GM18507 (cell line): Measurements from ENCODE around the gene ERCC2.
A peak's percentile ranks its signal among the peaks of the same experiment; 100 is the strongest.

Experiments
- DNase-seq: peaks from one replicate; pipeline ENCODE4 v3.0.0; 2011; ENCODE audit warnings: low read depth; ENCODE audit not compliant: insufficient read length; ENCODE audit errors: extremely low spot score
- FAIRE-seq: peaks from 2 replicates; lab custom pipeline; 2011; peaks lifted over from hg19 to GRCh38; lab: Jason Lieb, UNC

ERCC2 gene

DNA sequence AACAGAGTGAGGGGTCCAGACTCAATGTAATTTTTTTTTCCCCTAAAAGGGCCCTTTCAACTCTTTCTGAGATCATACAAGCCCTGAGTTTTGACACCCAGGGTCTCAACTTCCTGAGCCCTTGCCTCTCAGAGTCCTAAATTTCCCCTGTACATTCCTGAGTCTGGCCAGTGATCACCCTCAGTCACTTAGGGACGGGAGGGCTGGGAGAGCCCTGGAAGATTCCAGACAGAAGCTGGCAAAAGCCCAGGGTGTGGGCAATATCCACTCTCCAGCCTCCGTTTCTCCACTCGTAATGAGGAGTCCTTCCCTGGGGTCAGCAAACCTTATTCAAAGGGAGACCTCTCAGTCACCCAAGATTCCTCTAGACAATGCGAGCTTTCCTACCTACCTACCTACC lies 32.9 kb upstream of the ERCC2 start:
- no peak for FAIRE-seq

DNA sequence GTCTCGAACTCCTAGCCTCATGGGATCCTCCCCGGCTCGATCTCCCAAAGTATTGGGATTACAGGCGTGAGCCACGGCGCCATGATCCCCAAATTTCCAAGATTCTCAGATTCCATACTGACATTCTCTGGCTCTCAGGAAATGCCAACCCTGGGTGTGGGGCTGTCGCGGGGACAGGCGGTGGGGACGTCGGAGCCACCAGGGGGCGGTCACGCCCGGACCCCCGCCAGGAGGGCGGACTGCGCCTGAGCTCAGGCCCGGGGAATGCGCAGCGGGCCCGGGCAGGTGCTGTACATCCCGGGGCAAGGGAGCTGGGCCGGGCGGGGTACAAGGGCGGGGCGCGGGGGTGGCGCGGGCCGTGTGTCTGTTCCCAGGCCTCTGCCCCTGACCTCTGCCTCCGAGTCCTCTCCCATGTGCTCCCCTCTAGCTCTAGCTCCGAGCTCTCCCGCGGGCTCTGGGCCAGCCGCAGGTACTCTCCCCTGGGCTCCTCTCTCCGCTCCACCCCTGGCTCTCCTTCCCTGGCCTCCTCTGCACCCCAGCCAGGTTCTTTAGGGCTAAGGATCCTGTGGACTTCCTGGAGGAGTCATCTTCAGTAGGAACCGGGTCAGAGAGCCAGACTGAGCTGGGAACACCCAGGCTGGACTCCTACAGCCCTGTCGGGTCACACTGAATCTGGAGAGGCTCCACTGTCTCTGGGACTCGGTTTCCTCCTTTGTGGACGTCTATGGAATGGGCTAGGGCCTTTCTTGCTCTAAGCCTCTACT lies 32.1 kb upstream of the ERCC2 start:
- FAIRE-seq (no peak), DNase-seq (no peak)

More for the DNA sequence above, 32.9 kb upstream of the ERCC2 start:
- no peak for DNase-seq

DNA sequence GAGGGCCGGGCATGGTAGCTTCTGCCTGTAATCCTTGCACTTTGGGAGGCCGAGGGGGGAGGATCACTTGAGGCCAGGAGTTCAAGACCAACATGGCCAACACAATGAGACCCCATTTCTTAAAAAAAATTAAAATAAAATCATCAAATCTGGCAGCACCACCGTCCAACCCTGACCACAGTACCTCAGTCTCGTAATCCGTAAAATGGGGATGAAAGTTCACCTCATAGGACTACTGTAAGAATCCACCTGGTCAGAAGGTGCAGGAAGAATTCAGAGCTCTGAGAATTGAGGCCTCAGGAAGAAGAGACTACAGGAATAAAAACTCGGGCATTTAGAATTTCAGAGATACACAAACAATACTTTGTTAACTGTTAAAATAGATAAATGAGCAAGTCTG lies 31.4 kb upstream of the ERCC2 start:
- DNase-seq (no peak), FAIRE-seq (no peak)

DNA sequence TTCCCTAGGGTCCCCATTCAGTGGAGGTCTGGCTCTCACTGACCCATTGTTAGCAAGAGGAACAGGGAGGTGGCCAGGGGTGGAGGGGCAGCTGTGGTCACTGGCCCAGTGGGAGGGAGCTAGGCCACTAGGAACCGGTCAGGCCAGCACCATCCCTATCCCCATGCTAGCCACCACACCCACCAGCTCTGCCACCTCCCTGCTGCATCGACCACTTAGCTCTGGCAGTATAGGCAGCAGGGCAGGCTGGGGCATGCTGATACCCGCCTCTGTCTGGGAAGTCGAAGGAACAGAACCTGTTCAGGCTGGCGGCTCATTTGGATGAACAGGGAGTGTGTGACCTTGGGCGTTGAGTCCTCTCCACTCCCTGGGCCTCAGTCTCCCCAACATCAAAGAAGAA lies 29.8 kb upstream of the ERCC2 start:
- FAIRE-seq (no peak), DNase-seq (no peak)

DNA sequence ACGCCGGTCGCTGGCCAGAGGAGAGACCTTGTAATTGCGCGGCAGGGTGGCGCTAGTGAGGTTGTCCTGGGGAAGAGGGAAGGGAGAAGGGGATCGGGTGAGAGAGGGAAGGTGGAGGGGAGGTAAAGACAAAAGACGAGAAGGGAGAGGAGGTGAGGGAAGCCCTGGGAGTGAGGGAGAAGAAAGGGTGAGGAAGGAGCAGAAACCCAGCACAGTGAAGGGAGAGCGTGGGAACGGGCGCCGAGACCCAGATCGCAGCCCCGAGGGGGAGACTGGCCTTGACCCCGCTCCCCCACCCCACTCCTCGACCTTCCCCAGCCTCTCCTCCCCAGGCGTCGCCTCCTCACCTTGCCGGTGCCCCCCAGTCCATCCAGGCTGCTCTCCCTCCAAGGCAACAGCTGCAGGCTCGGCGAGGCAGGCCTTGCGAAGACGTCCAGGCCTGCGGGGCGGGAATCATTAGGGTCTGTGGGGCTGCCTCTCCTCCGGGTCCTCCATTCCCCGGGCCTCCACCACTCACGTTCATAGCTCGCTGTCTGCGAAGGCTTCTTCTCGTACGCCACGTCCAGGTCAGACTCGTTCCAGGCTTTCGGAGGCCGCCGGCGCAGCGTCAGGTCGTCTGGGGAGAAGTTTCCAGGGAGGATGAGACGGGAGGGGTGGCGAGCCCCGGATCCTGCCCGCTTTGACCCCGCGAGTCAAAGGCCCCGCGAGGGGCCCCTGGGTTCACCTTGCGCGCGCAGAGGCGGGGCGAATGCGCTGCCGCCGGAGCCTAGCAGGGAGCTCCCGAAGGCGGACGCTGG lies 25.6 kb upstream of the ERCC2 start:
- FAIRE-seq (no peak), DNase-seq (no peak)

DNA sequence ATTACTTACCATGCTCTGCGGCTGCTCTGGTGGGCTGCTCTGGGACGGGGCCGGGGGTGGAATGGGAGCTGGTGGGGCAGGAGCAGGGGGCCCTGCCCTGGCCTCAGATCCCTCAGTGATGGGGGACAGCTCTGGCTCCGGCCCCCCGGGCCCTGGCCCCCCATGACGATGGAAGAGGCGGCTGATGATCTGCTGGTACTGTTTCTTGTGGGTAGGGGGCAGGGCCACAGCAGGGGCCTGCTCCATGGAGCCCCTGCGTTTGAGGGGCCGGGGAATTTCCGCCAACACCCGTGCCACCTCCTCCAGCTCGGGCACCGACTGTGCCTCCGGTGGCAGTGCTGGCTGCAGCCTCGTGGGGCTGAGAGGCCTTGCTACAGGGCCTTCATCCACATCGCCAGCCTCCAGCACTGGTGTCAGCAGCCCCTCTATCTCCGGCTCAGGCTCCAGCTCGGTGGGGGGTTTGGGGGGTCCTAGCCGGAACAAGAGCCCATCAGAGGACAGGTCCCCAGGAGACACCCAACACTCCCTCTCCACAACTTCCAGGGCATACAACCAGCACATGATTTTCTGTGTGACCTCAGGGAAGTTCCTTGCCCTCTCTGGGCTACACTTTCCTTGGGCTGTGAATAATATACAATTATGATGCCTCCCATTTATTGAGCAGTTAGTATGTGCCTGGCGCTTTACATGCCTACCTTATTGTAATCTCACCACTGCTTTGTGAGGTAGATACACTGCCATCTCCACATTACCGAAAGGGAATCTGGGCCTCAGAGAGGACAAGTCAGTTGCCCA lies 21.7 kb upstream of the ERCC2 start:
- no peak for FAIRE-seq

DNA sequence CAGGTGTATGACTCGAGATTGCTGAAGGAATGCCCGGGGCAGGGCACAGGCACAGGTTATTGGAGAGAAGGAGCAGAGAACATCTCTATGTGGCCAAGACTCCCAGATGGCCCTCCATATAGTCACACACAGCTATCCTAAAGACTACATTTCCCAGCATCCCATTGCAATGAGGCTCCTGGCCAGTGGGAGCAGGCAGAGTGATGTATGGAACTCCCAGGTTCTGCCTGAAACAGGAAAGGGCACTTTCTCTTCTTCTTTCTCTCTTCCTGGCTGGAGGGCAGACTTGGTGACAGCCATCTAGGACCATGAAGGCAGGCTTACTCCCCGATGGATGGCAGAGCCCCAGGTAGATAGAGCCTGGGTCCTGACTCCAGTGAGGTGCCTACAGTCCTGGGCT lies 21.0 kb upstream of the ERCC2 start:
- peak; percentile 78 for FAIRE-seq
- DNase-seq = no peak

More for the DNA sequence above, 21.7 kb upstream of the ERCC2 start:
- DNase-seq = no peak

DNA sequence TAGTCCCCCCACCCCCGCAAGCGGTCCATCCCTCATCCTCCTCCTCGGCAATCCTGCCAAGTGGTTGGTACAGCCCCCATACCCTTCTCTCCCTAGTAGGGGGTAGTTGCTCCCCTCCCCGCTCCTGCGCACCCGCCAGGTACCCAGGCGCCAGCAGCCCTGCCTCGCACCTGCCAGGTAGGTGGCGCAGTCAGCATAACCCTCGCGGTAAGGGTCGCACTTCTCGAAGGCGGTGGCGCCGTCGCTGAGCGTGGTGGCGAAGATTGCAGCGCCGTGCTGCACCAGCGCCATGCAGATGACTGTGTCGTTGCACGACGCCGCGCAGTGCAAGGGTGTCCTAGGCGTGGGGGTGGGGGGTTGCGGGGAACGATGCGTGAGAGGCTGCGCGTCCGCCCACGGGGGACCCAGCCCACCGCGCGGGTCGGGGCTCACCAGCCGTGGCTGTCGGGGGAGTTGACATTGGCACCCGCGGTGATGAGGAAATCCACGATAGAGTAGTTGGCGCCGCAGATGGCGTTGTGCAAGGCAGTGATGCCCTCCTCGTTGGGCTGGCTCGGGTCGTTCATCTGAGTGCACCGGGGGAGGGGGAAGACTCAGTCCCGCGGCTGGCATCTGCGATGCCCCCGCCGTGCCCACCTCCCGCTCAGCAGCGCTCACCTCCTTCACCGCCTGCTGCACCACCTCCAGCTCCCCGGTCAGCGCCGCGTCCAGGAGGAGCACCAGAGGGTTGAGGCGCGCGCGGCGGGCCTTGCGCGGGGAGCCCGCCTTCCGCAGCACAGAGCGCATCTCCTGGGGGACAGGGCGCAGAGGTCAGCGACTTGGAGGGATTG lies 15.2 kb upstream of the ERCC2 start:
- FAIRE-seq (no peak), DNase-seq (no peak)

DNA sequence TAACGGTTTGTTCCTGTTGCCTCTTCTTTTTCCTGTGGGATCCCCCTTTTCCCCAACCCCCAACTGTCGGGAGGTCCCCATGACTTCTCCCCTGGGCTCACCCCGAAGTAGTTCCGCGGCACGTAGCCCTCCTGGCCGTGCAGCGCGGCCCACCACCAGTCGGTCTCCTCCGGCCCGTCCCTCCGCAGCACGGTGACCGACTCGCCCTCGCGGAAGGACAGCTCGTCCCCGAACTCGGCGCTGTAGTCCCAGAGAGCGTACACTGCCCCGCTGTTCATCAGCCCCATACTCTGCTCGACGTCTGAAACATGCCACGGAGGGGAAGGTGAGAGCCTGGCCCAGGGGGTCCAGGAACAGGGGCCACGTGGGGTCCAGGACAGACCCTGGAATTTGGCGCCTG lies 12.1 kb upstream of the ERCC2 start:
- no peak for FAIRE-seq
- no peak for DNase-seq

DNA sequence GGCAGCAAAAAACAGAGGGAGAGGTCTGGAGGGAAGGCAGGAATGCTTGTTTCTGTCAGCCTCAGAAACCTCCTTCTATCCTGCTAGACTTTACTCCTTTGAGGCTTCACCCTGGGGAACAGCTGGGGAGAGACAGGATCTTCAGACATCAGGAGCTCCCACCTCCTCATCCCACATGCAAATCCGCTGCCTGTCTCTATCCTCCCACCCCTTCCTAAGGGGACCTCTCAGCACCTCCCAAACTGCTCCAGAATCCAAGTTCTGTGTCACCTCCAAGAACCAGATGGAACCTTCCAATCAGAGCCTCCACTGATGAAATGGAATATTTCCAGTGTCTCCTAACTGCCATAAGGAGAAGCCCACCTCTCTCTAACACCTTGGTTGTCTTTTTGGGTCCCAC lies 9.7 kb upstream of the ERCC2 start:
- no peak for FAIRE-seq
- no peak for DNase-seq

DNA sequence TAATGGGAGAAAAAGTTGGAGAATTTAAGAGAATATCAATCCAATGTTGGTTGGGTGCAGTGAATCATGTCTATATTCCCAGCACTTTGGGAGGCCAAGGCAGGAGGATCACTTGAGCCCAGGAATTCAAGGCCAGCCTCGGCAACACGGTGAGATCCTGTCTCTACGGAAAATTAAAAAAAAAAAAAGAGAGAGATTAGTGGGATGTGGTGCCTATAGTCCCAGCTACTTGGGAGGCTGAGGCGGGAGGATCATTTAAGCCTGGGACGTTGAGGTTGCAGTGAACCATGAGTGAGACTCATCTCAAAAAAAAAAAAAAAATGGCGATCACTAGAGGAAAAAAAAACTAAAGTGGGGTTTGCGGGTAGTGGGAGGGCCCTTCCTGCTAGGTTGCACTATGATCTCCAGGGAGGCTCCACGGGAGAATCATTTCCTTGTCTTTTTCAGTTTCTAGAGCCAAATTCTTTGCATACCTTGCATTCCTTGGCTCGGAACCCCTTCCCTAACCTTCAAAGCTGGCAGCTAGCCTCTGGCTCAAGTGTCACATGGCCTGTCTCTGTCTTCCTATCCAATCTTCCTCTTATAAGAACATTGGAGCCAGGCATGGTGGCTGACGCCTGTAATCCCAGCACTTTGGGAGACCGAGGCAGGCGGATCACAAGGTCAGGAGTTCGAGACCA lies 5.8 kb upstream of the ERCC2 start:
- FAIRE-seq = no peak
- DNase-seq = no peak

DNA sequence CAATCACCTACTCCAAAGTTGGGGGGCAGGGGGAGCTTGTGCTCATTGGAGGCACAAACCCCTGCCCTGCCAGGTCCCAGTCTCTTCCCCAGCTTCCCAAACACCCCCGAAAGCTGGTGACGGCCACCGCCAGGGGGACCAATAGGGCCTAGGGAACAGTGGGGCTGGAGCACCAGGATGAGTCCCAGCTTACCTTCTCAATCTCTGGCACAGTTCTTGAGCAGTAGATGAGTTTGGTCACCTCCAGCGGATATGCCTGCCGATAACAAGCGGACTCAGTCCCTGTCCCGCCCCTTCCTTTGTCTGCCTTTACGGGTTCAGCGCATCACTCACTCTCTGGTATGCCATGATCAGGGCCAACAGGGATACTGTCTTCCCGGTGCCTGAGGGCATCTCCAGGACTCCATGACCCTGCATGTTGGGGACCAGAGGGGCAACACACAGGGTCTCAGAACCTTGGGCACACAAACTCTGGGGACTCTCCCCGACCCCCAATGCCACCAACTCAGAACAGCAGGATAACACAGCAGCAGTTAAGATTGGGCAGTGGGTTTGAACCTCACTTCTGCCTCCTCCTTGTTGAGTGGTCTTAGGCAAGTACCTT lies 1.5 kb downstream of the ERCC2 start:
- no peak for FAIRE-seq
- no peak for DNase-seq

DNA sequence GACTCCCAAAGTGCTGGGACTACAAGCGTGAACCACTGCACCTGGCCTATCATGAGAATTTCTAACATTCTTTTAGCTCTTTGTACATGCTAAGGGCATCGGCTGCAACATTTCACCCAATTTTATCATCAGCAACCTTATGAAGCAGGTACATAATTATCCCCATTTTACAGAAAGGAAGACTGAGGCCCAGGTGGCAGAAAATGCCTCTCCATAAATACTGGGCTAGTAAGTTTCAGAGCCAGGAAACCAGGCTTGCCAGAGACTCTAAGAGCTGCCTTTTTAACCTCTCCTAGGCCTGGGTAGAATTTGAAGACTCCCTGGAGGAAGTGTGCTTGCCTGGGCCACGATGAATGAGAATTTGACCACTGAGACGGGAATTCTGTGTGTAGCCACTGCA lies 2.2 kb downstream of the ERCC2 start:
- no peak for FAIRE-seq

DNA sequence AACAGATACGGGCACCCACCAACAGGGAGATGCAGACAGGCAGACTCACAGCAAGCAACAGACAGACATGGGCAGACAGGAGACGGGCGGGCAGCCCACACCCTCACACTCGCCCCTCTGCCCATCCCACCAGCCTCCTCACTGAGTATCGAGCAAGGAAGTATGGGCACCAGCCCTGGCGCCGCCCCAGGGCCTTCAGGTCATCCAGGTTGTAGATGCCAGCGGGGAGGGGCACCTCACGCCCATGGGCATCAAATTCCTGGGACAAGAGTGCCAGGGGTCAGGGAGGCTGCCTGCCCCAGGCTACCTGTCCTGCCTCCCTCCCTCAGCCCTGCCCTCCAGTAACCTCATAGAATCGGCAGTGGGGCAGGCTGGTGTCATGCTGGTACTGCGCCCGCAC lies 5.7 kb downstream of the ERCC2 start:
- no peak for FAIRE-seq
- DNase-seq = no peak

More for the DNA sequence above, 2.2 kb downstream of the ERCC2 start:
- no peak for DNase-seq

DNA sequence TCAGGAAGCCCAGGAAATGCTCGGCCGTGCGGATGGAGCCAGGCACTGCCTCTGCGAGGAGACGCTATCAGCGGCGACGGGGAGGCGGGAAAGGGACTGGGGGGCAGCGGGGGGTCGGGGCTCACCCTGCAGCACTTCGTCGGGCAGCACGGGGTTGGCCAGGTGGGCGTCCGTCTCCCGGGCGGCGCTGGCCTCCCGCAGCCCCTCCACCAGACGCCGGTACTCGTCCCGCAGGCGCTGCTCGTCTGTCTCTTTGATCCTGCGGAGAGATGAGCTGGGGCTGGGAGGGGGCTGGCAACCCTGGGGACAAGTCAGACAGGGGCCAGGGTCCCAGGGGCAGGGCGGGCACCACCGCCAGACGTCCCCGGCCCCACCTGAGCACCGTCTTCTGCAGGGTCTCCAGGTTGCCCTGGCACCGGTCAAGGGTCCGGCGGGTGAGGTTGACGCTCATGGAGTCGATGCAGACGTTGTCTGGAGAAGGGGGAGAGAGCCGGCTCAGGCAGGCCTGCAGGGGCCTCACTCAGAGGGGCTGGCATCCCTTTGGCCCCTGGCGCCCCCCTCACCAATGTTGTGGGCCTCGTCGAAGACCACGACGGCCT lies 6.4 kb downstream of the ERCC2 start:
- FAIRE-seq = no peak

DNA sequence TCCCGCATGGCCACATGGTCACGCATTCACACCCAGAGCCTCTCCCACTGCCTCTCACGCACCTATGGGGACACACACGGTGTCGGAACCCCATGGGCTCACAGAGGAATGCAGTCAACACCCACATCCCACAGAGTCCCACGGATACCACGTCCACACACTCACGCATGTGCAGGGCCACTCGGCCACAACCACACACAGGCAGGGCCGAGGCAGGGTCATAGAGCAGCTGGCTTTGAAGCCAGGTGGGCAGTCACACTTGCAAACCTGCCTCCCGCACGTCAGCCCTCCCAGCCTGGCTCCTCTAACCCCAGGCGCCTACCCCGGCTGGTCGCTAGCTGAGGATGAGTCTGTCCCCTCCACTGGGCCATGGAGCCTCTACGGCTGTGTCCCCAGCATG lies 8.1 kb downstream of the ERCC2 start:
- no peak for FAIRE-seq
- DNase-seq = no peak

More for the DNA sequence above, 6.4 kb downstream of the ERCC2 start:
- no peak for DNase-seq

DNA sequence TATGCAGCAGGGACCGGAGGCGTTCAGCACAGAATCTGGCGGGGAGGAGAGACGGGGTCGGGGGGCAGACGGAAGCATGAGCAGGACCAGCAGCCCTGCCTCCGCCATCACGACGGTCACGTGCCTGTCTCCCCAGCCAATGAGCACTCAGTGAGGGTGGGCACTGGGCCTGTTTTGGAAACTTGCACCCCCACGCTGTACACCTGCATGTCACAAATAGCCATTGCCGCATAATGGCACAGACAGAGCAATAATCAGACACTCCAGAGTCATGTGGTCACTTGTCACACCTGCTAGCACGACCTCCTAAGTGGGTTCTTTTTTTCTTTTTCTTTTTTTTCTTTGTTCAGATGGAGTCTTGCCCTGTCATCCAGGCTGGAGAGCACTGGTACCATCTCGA lies 8.8 kb downstream of the ERCC2 start:
- FAIRE-seq (no peak), DNase-seq (no peak)

DNA sequence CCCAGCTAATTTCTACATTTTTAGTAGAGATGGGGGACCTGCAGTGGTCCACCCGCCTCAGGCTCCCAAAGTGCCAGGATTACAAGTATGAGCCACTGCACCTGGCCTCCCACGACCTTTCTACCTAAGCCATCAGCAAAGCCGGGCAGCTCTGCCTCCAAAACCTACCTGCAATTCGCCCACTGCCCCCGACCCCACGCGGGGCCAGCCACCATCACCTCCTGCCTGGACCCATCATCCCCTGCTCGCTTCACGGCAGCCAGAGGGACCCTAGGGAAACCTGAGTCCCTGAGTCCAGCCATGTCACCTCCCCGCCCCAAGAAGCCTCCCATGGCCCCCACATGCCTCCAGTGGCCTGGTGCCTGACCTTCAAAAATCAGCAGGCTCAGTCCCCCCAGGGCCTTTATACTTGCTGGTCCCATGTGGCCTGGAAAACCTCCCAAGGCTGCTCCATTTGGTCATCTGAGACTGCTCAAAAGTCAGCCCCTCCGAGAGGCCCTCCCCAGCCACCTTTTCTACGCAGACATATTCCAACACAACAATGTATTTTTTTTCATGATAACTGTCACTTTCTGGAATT lies 12.1 kb downstream of the ERCC2 start:
- DNase-seq (no peak), FAIRE-seq (no peak)
